GM12874 (cell line): ENCODE data around the gene GBF1.

Experiments used
- CTCF ChIP-seq: IDR thresholded peaks from 2 replicates; pipeline ENCODE4 v1.5.1; 2011; ENCODE audit warnings: low read depth, mild to moderate bottlenecking, control low read depth, low read length, moderate library complexity; ENCODE audit not compliant: insufficient read depth

The GBF1 gene

DNA sequence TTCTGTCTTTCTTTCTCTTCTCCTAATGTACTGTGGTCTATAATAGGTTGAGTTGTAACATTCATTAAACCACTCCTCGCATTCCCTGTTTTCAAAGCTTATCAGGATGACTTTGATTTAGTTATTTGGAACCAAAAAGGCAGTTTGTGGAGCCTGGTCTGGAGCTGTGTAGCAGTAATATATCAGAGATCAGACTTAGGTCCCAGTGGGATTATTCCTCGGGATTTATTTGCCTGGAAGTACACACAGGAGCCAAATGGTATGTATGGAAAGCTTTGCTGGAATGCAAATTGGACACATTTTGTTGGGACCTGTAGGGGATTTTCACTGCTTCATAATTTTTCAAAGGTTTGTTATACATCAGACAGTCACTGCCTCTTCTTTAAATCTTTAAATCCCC is 40.9 kb downstream of the GBF1 start:
- no peak for TF ChIP-seq CTCF

- TF ChIP-seq CTCF = no peak
These were observed 42.2 kb downstream of the GBF1 start for GRCh38 chr10:102287538-102287937.

DNA sequence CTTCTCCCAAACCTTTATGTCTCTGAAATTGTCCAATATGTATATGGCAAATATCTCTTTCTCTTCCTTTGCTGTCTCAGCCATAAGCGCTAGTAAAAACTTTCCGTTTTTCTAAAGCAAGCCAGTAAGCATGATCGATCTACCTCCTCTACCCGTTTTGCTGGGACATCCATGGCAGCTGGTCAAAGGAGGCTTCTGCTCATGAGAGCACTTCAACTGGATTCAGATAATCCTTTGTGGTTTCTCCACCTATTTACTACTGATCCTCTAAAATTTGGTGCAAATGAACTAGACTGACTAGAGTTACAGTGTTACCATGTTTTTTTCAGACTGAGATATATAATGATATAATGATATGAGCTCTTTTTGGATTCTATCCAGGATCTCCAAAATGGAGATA is 42.7 kb downstream of the GBF1 start:
- TF ChIP-seq CTCF = no peak

DNA sequence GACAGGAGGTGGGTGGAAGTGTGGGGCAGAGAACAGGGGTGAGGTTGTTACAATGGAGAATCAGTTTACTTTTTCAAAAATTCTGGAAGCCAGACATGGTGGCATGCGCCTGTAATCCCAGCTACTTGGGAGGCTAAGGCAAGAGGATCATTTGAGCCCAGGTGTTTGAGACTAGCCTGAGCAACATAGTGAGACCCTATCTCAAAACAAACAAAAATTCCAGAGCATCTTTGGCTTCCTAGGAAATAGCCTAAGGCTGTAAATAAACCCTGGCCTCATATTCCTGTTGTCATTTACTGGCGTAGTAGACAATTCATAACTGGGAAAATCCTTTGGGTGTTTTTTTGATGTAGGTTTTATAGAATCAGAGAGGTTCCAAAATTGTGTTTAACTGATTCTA is 44.0 kb downstream of the GBF1 start:
- no peak for TF ChIP-seq CTCF

- TF ChIP-seq CTCF = no peak
These were observed 44.5 kb downstream of the GBF1 start for GRCh38 chr10:102289840-102290239.

GRCh38 chr10:102291221-102291905 is 46.0 kb downstream of the GBF1 start:
- no peak for TF ChIP-seq CTCF

DNA sequence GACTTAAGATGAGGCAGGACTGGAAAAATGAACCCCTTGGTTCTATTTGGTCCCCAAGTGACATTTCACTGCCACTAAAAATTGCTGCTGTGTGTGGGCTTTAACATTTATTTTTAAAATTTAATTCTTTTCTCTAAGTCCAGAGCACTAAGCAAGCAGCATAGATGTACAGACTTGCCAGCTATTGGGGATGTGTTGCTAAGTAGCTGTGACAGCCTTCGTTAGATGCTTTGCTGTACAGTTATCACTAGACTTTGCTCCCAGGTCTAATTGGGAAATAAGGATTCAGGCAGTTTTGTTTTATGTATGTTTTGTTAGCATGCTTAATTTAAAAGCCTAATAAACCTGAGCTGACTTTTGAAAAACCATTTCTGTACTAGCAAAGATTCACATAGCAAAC is 51.8 kb downstream of the GBF1 start:
- no peak for TF ChIP-seq CTCF

- TF ChIP-seq CTCF = no peak
These were observed 53.6 kb downstream of the GBF1 start for GRCh38 chr10:102298899-102299298.
